Ectodermal cell (in vitro differentiated cells): Measurements from ENCODE around the gene SPTBN4.

Experiments
- H3K27ac ChIP-seq: 2 replicates; pipeline ENCODE4 v1.7.0; 2013; ENCODE audit warnings: mild to moderate bottlenecking, low read depth, low read length; ENCODE audit not compliant: insufficient read depth, poor library complexity, severe bottlenecking
- H3K27me3 ChIP-seq: 2 replicates; pipeline ENCODE4 v1.7.0; 2013; ENCODE audit warnings: mild to moderate bottlenecking, low read length; ENCODE audit not compliant: insufficient read depth, control insufficient read depth, poor library complexity, severe bottlenecking
- H3K36me3 ChIP-seq: one replicate; pipeline ENCODE4 v1.7.0; 2013; ENCODE audit warnings: low read length; ENCODE audit not compliant: control insufficient read depth, insufficient read depth
- H3K4me1 ChIP-seq: one replicate; pipeline ENCODE4 v1.7.0; 2013; ENCODE audit warnings: low read length; ENCODE audit not compliant: control insufficient read depth, insufficient read depth
- H3K4me3 ChIP-seq: 2 replicates; pipeline ENCODE4 v1.7.0; 2013; ENCODE audit warnings: low read depth, low read length, control low read depth; ENCODE audit not compliant: insufficient read depth
- H3K9me3 ChIP-seq: 2 replicates; pipeline ENCODE4 v1.7.0; 2013; ENCODE audit warnings: mild to moderate bottlenecking, low read length, moderate library complexity; ENCODE audit not compliant: control insufficient read depth
- WGBS, 2 experiments: methylation state at CpG; one replicate each; pipeline ENCODE4 v1.1.7; 2013; ENCODE audit warnings: missing lambda C conversion rate in 2 of 2; 5-methylcytosine and 5-hydroxymethylcytosine counted together

Gene SPTBN4

GRCh38 chr19:40506099-40506498 is 39.3 kb downstream of the SPTBN4 start:
- H3K4me3 ChIP-seq: no peak overlapping the region
- no peaks in the 10 kb centered on the region for H3K36me3 ChIP-seq
- H3K27ac ChIP-seq: no peak overlapping the region
- no peaks in the 10 kb centered on the region for H3K4me1 ChIP-seq
- no peaks in the 10 kb centered on the region for H3K9me3 ChIP-seq
- peaks cover 33% of the 10 kb centered on the region for H3K27me3 ChIP-seq
- WGBS, 2 experiments: 76% methylated on average over 9 of the region's 9 CpGs

GRCh38 chr19:40507892-40508291 is 41.1 kb downstream of the SPTBN4 start:
- Histone ChIP-seq H3K27ac (no peak overlapping the region), H3K4me1 (peaks cover 4% of the 10 kb centered on the region), H3K27me3 (peaks cover 51% of the 10 kb centered on the region), H3K36me3 (no peaks in the 10 kb centered on the region), H3K9me3 (no peaks in the 10 kb centered on the region), H3K4me3 (no peak overlapping the region)
- 71 to 73% methylated on average over 2 of the region's 2 CpGs for WGBS, 2 experiments

GRCh38 chr19:40508739-40509260 is 42.0 kb downstream of the SPTBN4 start:
- Histone ChIP-seq H3K27ac (no peak overlapping the region), H3K9me3 (no peaks in the 10 kb centered on the region), H3K27me3 (peaks cover 60% of the 10 kb centered on the region), H3K36me3 (no peaks in the 10 kb centered on the region), H3K4me3 (no peak overlapping the region), H3K4me1 (peaks cover 6% of the 10 kb centered on the region)
- WGBS, 2 experiments: 94 to 96% methylated on average over 7 to 8 of the region's 8 CpGs

- no peak overlapping the region for H3K4me3 ChIP-seq
- peaks cover 71% of the 10 kb centered on the region for H3K27me3 ChIP-seq
- H3K36me3 ChIP-seq: no peaks in the 10 kb centered on the region
- H3K9me3 ChIP-seq: no peaks in the 10 kb centered on the region
- H3K4me1 ChIP-seq: peaks cover 6% of the 10 kb centered on the region
- no peak overlapping the region for H3K27ac ChIP-seq
- 92 to 93% methylated on average over 7 of the region's 7 CpGs for WGBS, 2 experiments
Observed at GRCh38 chr19:40510526-40511115, 43.8 kb downstream of the SPTBN4 start.

- Histone ChIP-seq H3K9me3 (no peaks in the 10 kb centered on the region), H3K36me3 (no peaks in the 10 kb centered on the region), H3K27me3 (peaks cover 71% of the 10 kb centered on the region), H3K4me3 (no peak overlapping the region), H3K27ac (no peak overlapping the region), H3K4me1 (peaks cover 6% of the 10 kb centered on the region)
- WGBS, 2 experiments: 85 to 92% methylated on average over 6 of the region's 6 CpGs
Observed at GRCh38 chr19:40511487-40511886, 44.7 kb downstream of the SPTBN4 start.

- Histone ChIP-seq H3K4me1 (peaks cover 6% of the 10 kb centered on the region), H3K4me3 (no peak overlapping the region), H3K27me3 (peaks cover 77% of the 10 kb centered on the region), H3K27ac (no peak overlapping the region), H3K9me3 (no peaks in the 10 kb centered on the region), H3K36me3 (no peaks in the 10 kb centered on the region)
- WGBS, 2 experiments: 34 to 44% methylated on average over 1 of the region's 1 CpG
Observed at GRCh38 chr19:40512110-40512472, 45.3 kb downstream of the SPTBN4 start.

- H3K36me3 ChIP-seq: no peaks in the 10 kb centered on the region
- no peak overlapping the region for H3K27ac ChIP-seq
- H3K4me1 ChIP-seq: peaks cover 6% of the 10 kb centered on the region
- H3K4me3 ChIP-seq: peak overlapping the region; percentile 7
- 8% methylated on average over 105 of the region's 105 CpGs for WGBS, 2 experiments
- no peaks in the 10 kb centered on the region for H3K9me3 ChIP-seq
- H3K27me3 ChIP-seq: peaks cover 84% of the 10 kb centered on the region
Observed at GRCh38 chr19:40512473-40513344, 45.9 kb downstream of the SPTBN4 start.

- Histone ChIP-seq H3K27me3 (peaks cover 90% of the 10 kb centered on the region), H3K4me1 (peaks cover 6% of the 10 kb centered on the region), H3K27ac (no peak overlapping the region), H3K36me3 (no peaks in the 10 kb centered on the region), H3K9me3 (no peaks in the 10 kb centered on the region), H3K4me3 (no peak overlapping the region)
- WGBS, 2 experiments: 84 to 85% methylated on average over 27 of the region's 27 CpGs
Observed at GRCh38 chr19:40513345-40513678, 46.5 kb downstream of the SPTBN4 start.

- 68 to 75% methylated on average over 4 of the region's 4 CpGs for WGBS, 2 experiments
- no peak overlapping the region for H3K27ac ChIP-seq
- H3K9me3 ChIP-seq: no peaks in the 10 kb centered on the region
- H3K4me1 ChIP-seq: peaks cover 6% of the 10 kb centered on the region
- H3K27me3 ChIP-seq: peaks cover 95% of the 10 kb centered on the region
- no peak overlapping the region for H3K4me3 ChIP-seq
- H3K36me3 ChIP-seq: no peaks in the 10 kb centered on the region
Observed at GRCh38 chr19:40513741-40514315, 47.0 kb downstream of the SPTBN4 start.

- 91 to 94% methylated on average over 9 of the region's 9 CpGs for WGBS, 2 experiments
- Histone ChIP-seq H3K4me3 (no peak overlapping the region), H3K27me3 (peaks cover 92% of the 10 kb centered on the region), H3K4me1 (peaks cover 6% of the 10 kb centered on the region), H3K36me3 (no peaks in the 10 kb centered on the region), H3K9me3 (no peaks in the 10 kb centered on the region), H3K27ac (no peak overlapping the region)
Observed at GRCh38 chr19:40517248-40517647, 50.4 kb downstream of the SPTBN4 start.
